Right forelimb (tissue), 1 donor: Measurements from ENCODE around the gene PTPN1.
"Not testable (repeated sequence)": the region's sequence is repeated elsewhere in the genome, so short reads cannot be mapped to it uniquely, and the experiment has no call there.

Experiments
- DNase-seq: peaks from one replicate; pipeline ENCODE4 v3.0.0-alpha.2; 2018

PTPN1 gene

DNA sequence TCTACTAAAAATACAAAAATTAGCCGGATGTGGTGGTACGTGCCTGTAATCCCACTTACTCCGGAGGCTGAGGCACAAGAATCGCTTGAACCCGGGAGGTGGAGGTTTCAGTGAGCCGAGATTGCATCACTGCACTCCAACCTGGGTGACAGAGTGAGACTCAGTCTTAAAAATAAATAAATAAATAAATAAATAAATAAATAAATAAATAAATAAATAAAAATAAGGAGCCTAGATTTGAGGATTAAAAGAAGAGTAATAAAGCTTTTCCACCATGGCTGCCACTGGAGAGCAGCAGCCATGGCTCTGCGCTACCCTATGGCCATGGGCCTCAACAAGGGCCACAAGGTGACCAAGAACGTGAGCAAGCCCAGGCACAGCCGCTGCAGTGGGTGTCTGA is 110.3 kb downstream of the PTPN1 start:
- not testable (repeated sequence) for DNase-seq

DNA sequence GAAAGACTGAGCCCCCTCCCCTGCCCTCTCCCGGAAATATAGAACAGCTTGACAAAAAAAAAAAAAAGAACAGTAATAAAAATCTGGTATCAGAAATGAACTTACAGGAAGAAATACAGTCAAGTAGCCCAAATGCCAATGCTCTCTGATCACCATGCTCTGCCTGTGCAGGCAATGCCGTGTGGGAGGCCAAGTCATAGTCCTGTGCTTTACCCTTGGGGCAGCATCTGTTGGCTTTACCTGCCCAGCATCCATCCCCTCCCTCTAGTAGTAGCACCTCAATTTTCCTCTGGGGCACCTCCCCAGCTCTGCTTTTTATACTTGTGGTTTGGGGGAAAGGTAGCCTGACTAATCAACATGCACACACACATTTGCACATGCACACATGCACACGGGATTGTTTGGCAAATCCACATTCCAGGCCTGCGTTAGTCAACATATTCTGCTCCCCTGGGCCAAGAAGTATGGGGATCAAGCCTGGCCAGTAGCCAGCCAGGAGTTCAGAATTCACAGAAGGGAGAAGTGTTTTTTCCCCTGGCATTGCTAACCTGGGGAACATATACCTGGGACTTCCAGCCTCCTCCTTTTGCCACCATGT is 111.0 kb downstream of the PTPN1 start:
- DNase-seq: no peak

DNA sequence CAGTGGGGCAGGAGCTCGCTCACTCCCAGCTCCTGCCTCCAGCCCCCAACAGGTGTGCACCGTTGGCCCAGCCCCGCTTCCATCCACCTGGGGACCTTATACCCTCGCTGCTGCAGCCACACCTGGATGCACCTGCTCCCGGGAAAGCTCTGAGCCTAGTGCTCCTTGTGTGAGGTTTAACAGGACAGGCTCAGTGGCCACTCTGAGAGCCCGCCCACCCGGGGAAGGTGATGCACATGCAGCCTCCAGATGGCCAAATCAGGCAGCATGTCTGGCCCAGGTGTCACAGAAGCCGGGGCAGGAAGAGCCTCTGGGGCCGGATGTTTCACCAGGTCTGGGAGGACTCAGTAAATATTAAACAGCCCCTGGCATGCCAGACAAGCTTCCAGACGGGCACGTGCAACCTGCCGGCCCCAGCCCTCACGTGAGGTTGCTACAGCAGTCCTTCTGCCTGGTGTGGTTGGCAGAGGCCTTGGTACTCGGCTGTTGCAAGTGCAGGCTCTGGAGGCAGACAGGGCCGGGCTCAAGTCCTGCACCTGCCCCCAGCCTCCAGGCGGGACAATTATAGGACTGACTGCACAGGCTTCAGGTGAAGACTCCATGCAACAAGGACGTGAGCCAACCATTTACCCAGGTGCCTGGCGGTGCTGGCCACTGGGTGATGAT is 114.3 kb downstream of the PTPN1 start:
- no peak for DNase-seq

DNA sequence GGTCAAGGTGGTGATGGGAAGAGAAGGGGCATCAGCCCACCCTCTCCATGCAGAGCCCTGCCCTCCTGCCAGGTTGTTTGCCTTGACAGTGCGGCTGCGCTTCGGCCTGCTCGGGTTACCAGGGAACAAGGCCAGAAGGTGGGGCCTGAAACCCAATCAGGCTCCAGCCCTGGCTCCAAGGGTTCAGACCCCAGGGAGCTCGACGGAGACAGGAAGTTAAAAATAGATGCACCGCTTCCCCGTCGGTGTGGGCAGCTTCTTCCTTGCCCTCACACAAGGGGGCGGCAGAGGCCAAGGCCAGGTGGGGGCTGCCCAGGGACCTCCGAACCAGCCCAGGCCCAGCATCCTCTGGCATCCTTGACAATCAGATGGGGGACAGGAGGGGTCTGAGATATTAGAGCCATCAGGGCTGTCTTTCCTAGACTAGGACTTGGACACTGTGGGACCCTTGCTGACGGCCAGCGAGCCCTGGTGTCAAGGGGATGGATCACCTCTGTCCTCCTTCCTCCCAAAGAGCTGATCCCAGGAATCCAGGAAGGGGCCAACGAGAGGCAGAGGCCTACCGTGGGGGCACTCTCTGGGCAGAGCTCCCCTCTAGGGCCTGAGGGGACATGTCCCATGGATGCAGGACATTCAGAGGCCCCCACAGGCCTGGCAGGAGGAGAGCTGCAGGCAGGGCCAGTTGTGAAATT is 115.9 kb downstream of the PTPN1 start:
- DNase-seq: no peak

DNA sequence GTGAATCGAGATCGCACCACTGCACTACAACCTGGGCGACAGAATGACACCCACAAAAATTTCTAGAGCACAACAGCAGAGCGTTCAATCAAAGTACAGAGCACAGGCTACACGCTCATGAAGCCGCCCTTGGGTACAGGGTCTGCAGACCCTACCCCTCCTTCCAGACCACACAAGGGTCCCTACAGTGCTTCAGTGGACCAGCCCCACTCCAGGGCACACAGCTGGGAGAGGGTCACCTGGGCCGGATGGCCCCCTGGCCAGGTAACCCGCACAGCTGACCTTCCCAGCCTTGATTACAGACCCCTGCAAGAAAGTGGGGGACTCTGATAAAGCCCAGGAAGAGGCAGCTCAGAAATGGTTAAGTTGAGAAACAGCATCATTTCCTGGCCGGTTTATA is 117.6 kb downstream of the PTPN1 start:
- no peak for DNase-seq

DNA sequence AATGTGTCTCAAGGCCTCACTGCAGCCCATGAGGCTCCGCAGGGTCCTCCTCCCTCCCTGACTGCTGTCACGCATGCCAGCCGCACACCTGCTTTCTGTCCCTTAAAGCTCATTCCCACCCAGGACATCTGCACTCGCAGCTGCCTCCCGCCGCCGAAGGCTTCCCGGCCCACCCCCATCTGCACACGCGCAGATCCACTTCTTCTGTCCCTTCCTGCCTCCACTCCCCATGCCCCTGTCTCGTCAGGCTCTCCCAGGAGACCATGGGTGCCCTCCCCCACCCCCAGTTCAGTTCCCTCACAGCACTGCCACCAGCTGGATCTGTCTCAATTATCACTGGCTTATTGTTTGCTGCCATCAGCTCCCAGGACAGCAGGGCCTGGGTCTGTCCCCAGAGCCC is 118.1 kb downstream of the PTPN1 start:
- no peak for DNase-seq

DNA sequence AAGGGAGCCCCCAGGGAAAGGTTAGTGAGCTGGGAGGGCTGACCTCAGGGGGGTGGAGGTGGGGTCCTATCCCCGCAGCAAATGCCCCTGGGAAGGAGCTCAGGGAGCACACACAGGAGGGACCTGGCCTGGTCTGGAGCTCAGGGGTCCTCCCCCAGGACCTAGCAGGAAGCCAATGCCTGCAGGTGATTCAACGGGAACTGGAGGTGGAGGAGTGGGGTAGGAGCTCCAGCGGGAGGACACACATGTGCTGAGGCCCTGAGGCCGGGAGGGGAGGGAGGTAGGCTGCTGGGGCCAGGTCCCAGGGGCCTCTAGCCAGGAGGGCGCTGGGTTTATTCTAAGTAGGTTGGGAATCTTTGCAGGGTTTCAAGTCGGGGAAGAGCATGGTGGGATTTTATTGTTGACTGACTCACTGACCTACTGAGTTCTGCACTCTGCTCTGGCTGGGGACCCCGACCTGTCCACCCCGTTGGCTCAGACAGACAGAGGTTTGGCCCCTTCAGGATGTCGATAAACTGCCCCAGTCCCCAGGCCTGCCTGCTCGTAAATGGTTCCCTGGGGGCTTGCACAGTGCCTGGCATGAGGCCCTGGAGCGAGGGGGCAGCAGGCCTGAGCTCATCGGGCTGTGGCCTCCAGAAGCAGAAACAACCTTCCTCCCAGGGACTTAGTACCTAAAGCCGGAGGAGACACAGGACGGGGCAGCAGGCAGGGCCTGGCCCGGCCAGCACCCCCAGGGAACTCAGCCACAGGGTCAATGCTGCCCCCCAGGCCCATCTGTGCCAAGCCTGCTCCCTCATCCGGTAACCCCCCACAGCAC is 118.9 kb downstream of the PTPN1 start:
- no peak for DNase-seq

DNA sequence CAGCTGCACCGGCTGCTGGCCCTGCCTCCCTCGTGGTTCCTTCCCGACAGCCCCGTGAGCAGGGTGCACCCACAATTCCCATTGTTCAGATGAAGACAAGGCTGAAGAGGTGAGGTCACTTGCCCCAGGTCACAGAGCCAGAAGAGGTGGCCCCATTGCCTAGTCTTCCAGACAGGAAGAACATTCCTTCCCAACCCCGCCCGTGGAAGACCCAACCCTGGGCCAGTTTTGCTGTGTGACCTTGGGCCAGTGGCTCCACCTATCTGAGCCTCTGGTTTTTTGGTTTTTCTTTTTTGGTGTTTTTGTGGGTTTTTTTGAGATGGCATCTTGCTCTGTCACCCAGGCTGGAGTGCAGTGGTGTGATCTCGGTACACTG is 119.5 kb downstream of the PTPN1 start:
- DNase-seq: no peak

DNA sequence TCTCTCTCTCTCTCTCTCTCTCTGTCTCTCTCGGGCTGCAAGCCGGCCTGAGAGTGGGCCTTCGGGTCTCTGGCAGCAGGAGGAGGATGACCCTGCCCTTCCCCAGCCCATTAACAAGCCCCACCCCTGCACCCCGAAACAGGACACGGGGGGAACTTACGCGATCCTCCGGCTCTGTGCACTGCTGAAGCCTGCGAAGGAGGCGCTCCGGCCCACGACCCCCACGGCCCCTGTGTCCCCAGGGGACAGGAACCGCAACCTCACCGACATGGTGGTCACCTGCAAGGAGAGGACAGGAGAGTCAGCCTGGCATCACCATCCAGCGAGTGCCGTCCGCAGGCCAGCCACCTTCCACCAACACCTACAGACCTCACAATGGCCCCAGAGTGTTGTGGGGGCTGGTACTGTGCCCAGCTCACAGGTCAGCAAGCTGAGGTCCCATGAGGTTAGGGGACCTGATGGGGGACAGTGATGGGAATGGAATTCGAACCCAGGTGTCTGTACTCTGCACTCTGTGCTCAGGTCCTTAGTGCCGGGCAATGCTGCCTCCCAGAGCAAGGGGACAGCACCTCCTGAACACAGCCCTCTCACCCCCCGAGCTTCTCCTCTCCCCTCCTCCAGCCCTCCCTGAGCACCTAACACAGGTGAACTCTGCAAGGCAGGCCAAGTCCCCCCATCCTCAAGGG is 120.5 kb downstream of the PTPN1 start:
- DNase-seq: no peak

DNA sequence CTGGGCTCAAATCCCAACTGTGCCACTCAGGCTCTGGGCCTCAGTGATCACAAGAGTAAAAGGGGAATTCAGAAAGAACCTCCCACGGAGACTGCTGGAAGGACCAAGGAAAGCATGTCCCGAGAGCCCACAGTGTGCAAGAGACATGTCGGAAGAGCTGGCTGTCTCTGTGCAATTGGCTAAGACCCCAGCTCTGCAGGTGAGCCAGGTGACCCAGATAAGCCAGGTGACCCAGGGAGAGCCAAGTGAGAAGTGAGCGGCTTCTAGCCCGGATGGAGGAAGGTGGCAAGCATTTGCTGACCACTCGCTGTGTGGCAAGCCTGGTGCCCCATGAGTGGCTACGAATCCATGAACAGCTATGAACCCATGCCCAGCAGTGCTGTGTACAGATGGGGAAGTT is 122.1 kb downstream of the PTPN1 start:
- DNase-seq: no peak

DNA sequence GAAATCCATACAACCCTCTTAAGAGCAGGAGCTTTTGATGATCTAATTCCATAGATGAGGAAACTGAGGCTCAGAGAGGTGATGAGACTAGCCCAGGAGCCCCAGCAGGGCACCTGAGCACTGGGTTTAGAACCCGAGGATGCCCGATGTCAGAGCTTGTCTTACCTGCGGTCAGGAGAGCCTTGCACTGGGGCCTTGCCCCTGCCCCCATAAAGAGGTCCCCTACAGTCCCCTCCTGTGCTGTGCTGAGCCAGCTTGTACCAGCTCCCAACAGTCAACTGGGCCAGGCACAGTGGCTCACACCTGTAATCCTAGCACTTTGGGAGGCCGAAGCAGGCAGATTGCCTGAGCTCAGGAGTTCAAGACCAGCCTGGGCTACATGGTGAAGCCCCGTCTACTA is 122.5 kb downstream of the PTPN1 start:
- DNase-seq: no peak

DNA sequence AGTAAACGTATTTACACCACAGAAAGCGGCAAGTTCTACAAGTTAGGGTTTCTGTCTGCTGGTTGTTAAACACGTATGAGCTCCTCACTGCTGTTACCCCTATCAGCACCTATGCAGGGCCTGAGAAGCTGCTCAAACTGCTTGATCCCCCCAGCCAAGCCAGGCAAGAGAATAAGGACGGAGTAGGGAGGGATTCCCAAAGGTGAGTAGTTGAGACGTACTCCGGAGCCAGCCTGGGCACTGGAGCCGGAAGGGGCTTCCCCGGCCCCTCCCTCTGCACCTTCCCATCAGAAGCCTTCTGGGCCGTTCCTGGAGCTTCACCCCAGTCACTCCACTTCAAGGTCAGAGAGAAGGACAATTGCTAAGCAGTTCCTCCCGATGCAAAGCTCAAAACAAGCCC is 123.2 kb downstream of the PTPN1 start:
- DNase-seq: no peak

DNA sequence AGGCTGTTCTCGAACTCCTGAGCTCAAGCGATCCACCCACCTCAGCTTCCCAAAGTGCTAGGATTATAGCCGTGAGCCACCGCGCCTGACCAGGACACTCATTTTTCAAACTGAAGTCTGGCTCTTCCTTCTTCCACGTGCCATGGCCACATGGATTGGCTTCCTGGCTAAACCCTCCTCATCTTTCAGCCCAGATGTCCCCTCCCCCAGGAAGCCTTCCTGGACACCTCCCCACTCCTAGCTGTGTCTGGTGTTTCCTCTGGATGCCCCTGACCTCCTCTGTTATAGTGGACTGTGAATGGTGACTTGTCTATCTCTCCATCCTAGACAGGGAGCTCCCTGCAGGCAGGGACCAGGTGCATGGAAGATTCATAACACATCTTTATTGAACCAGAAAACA is 124.0 kb downstream of the PTPN1 start:
- no peak for DNase-seq
